HG02678 (cell line): ENCODE data around the gene KIF15.

Experiments used
- ATAC-seq: cut with Tn5 transposase; IDR thresholded peaks from one replicate; pipeline ENCODE4 v1.9.1; 2021; ENCODE audit warnings: mild to moderate bottlenecking, moderate library complexity; ENCODE audit not compliant: unreplicated experiment

Gene KIF15

GRCh38 chr3:44877333-44877732 lies 115.7 kb downstream of the KIF15 start:
- ATAC-seq: no peak

GRCh38 chr3:44880284-44880683 lies 118.7 kb downstream of the KIF15 start:
- ATAC-seq: no peak

GRCh38 chr3:44883213-44883955 lies 121.8 kb downstream of the KIF15 start:
- no peak for ATAC-seq

GRCh38 chr3:44883999-44884431 lies 122.4 kb downstream of the KIF15 start:
- no peak for ATAC-seq

GRCh38 chr3:44885618-44886017 lies 124.0 kb downstream of the KIF15 start:
- no peak for ATAC-seq

- no peak for ATAC-seq
These were observed 125.0 kb downstream of the KIF15 start for GRCh38 chr3:44886561-44886960.

- no peak for ATAC-seq
These were observed 125.5 kb downstream of the KIF15 start for GRCh38 chr3:44887101-44887500.

GRCh38 chr3:44890258-44890657 lies 128.7 kb downstream of the KIF15 start:
- ATAC-seq: no peak

GRCh38 chr3:44890852-44891251 lies 129.3 kb downstream of the KIF15 start:
- ATAC-seq: no peak

- ATAC-seq: no peak
These were observed 131.1 kb downstream of the KIF15 start for GRCh38 chr3:44892689-44893088.

- no peak for ATAC-seq
These were observed 131.5 kb downstream of the KIF15 start for GRCh38 chr3:44893097-44893496.

- ATAC-seq: no peak
These were observed 132.9 kb downstream of the KIF15 start for GRCh38 chr3:44894485-44894884.

GRCh38 chr3:44896440-44896839 lies 134.8 kb downstream of the KIF15 start:
- no peak for ATAC-seq

GRCh38 chr3:44899683-44900367 lies 138.2 kb downstream of the KIF15 start:
- ATAC-seq: no peak

GRCh38 chr3:44902628-44903027 lies 141.0 kb downstream of the KIF15 start:
- no peak for ATAC-seq
